GM21619 (cell line): ENCODE measurements around the gene SSUH2.
"Not testable (repeated sequence)": the region's sequence is repeated elsewhere in the genome, so short reads cannot be mapped to it uniquely, and the experiment has no call there.

Source experiments
- ATAC-seq: cut with Tn5 transposase; IDR thresholded peaks from one replicate; pipeline ENCODE4 v1.9.1; 2021; ENCODE audit not compliant: unreplicated experiment

Gene SSUH2

GRCh38 chr3:8660175-8661118 is 15.8 kb upstream of the SSUH2 start:
- ATAC-seq = no peak

GRCh38 chr3:8659242-8659641 is 14.6 kb upstream of the SSUH2 start:
- no peak for ATAC-seq

- ATAC-seq = peak; percentile 87
Measured at GRCh38 chr3:8658306-8659212, 14.0 kb upstream of the SSUH2 start.

DNA sequence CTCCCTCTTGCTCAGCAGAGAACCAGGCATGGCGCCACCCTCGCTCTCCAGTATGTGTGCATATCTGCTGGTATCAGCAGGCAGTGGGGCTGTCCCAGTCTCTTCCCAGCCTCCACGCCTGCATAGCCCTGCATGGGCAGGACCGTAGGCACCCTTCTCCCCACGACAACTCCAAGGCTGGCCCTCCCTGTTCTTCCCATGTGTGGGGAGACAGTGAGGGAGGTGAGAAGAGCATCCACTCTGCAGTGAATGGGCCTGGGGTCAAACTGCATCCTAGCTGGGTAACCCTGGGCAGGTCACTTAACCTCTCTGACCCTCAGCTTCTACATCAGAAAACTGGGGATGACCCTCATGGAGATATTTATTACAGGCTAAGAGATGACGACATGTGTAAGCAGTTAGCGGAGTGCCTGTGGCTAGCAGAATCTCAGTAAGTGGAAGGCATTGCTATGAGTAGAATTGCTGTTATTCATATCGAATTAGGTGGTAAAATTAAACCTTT is 13.3 kb upstream of the SSUH2 start:
- peak; percentile 32 for ATAC-seq

GRCh38 chr3:8656240-8656639 is 11.6 kb upstream of the SSUH2 start:
- ATAC-seq = no peak

GRCh38 chr3:8655387-8655835 is 10.8 kb upstream of the SSUH2 start:
- no peak for ATAC-seq

- ATAC-seq = not testable (repeated sequence)
Measured at GRCh38 chr3:8654572-8655329, 10.2 kb upstream of the SSUH2 start.

- ATAC-seq = no peak
Measured at GRCh38 chr3:8653800-8654408, 9.3 kb upstream of the SSUH2 start.

DNA sequence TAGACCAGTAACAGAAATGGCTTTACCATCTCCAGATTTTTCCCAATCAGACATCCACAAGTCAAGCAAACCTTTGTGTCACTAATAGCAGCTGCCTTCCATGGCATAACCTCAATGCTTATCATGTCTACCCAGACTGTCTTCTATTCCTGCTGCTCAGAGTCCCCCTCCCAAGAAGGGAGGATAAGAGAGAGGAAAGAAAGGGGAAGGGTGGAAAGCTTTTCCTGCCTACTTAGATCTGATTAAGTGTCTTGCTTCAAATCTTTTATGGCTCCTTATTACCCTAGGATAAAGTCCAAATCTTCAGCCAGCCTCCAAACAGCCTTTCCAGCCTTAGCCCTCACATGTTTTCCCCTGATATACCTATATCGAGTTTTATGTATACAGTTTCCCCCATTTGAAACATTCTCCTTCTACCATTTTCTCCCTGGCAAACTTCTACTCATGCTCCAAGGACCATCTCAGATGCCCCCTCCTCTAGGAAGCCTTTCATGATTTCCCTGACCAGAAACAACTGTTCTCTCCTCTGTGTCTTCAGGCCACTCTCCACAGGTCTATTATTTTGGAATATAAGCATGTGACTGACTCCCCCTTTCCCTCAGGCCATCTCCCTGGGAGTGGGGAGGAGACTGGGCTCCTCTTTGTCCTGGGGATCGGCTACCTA is 7.9 kb upstream of the SSUH2 start:
- no peak for ATAC-seq

- no peak for ATAC-seq
Measured at GRCh38 chr3:8651418-8652323, 7.1 kb upstream of the SSUH2 start.

- ATAC-seq = no peak
Measured at GRCh38 chr3:8650583-8651416, 6.2 kb upstream of the SSUH2 start.

DNA sequence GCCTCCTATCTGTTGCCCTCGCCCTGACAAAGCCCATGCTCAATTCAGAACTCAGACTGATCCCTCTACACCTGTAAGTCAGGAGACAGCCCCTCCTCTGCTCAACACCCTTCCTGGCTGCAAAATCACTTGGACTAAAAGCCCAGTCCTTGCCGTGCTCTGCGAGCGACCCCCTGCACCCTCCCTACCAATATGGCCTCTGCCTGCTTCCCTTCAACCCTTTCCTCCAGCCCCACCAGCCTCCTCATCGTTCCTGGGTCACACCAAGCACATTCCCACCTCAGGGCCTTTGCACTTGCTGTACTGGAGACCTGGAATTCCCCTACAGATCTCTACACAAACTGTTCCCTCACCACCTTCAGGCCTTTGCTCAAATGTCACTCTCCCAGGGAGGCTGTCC is 5.2 kb upstream of the SSUH2 start:
- no peak for ATAC-seq

DNA sequence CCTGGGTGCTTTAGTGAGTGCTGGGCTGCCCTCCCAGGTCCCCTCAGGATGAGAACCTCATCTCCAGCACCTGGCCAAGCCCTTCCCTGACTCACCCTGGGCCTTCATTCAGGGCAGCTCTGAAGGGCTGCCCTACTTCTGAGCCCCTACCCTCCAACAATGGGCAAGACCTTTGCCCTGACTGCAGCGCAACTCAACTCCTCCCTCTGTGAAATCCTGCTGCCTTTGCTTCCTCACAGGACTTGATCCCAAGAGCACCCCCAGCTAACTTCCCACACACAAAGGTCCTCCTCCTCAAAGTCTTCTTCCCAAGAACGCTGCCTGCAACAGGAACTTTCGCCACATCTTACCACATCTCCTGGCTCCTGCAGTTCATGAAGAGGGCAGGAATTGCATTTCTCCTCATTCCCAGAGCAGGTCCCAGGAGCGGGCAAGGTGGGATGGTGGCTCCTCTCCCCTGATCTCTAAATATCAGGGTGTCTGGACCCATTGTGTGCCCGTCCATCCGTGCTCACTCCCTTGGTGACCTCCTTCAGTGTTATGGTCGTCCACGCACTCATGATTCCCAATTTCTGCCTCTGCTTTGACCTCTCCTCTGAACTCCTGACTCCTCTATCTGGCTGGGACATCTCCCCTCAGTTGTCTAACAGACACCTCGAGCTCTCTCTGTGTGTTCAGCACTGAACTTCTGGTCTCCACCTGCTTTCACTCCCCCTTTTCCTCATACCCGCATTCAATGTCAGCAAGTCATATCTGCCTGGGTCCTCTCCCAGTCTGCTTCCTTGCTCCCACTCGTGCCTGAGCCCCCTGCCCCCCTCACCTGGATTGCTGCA is 4.5 kb upstream of the SSUH2 start:
- ATAC-seq = no peak

GRCh38 chr3:8647137-8647985 is 2.8 kb upstream of the SSUH2 start:
- ATAC-seq = no peak

DNA sequence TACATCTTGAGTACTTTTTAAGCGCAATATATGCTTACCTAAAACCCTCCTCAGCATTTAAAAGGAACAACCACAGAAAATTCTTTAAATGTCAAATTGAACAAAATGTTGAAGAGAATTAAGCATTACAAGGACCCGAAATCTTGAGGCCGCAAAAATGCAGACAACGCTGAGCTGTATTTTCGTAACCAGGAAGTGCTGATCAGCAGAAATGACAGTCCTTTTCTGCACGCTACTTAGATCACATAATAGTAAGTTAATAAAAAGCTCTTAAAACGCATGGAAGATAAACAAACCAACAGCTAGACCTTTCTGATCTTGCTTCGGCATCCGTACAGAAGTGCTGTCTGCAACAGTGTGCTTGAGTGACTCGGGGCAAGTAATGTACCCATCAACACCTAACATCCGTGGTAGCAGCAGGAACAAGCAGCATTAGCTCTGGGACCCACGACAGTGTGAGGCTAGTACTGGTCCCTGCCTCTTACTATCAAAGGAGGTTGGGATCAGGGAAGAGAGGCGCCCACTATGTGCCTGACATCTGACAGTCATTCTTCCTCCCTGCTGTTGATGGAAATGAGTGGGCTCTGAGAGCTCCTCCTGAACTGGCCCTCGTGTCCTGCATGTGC is 1.8 kb upstream of the SSUH2 start:
- no peak for ATAC-seq

DNA sequence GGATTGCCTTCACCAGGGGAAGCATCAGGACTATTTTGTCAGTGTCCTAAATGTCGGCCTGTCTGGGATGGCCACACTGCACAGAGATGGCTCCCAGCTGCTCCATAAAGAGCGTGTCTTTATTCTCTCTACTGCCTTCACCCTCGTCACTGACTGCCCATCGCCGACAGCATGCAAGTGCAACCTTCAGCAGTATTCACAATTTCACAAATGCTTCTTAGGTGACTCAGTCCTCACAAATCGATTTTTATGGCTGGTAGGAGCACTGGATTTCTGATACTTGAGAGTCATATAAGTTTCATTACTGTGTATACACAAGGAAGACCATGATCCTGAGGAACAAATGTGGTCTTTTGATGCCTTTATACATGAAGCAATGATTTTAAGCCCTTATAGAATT is 1.1 kb upstream of the SSUH2 start:
- no peak for ATAC-seq
